Measurements from ENCODE around the gene GDPD4.

DNA sequence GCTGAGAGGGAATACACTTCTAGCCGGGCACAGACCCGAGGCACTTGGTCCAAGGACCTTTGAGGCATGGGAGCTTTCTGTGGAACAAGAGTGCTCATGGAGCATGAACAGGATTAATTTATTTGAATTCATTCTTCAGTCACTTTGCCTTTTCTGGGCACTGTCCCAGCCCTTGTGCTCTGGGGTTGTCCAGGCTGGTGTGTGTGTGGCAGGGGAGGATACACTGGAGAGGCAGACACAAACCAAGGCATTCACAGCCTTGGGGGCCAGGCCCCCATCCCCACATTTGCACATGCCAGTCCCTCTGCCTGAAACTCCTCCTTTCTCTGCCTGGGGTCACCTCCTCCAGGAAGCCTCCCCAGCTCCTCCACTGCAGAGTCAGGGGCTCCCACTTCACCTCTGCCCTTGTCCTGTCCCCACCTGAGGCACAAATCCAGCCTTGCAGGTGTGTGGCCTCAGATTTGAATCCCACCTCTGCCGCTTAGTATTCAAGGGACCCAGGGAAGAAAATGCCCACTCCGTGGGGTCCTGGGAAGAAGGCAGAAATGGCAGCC, 118.0 kb downstream of the GDPD4 start:
- TF ChIP-seq, protein P1, sequence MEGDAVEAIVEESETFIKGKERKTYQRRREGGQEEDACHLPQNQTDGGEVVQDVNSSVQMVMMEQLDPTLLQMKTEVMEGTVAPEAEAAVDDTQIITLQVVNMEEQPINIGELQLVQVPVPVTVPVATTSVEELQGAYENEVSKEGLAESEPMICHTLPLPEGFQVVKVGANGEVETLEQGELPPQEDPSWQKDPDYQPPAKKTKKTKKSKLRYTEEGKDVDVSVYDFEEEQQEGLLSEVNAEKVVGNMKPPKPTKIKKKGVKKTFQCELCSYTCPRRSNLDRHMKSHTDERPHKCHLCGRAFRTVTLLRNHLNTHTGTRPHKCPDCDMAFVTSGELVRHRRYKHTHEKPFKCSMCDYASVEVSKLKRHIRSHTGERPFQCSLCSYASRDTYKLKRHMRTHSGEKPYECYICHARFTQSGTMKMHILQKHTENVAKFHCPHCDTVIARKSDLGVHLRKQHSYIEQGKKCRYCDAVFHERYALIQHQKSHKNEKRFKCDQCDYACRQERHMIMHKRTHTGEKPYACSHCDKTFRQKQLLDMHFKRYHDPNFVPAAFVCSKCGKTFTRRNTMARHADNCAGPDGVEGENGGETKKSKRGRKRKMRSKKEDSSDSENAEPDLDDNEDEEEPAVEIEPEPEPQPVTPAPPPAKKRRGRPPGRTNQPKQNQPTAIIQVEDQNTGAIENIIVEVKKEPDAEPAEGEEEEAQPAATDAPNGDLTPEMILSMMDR (IDR thresholded peaks at IDR 0.05 in 4 of 5, conservative IDR thresholded peaks at IDR 0.05 in 1 of 5), result no peak
- TF ChIP-seq POLR2A (IDR thresholded peaks at IDR 0.05), result no peak
